ENCODE measurements around the gene OAF.

- TF ChIP-seq YY1 (IDR thresholded peaks at IDR 0.05; ENCODE audit: insufficient read depth, insufficient read length) (no peak), ZNF274 (IDR thresholded peaks at IDR 0.05; ENCODE audit: low read depth, low read length) (no peak), SUZ12 (IDR thresholded peaks at IDR 0.05; ENCODE audit: extremely low read depth, insufficient read depth, insufficient read length) (no peak)
Observed at GRCh38 chr11:120220747-120221037, 9.9 kb downstream of the OAF start.
